Measurements from ENCODE around the gene FBXW10.
"Not testable (repeated sequence)": the region's sequence is repeated elsewhere in the genome, so short reads cannot be mapped to it uniquely, and the experiment has no call there.

- TF ChIP-seq, protein P1, sequence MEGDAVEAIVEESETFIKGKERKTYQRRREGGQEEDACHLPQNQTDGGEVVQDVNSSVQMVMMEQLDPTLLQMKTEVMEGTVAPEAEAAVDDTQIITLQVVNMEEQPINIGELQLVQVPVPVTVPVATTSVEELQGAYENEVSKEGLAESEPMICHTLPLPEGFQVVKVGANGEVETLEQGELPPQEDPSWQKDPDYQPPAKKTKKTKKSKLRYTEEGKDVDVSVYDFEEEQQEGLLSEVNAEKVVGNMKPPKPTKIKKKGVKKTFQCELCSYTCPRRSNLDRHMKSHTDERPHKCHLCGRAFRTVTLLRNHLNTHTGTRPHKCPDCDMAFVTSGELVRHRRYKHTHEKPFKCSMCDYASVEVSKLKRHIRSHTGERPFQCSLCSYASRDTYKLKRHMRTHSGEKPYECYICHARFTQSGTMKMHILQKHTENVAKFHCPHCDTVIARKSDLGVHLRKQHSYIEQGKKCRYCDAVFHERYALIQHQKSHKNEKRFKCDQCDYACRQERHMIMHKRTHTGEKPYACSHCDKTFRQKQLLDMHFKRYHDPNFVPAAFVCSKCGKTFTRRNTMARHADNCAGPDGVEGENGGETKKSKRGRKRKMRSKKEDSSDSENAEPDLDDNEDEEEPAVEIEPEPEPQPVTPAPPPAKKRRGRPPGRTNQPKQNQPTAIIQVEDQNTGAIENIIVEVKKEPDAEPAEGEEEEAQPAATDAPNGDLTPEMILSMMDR (IDR thresholded peaks at IDR 0.05; ENCODE audit: control extremely low read depth in 1 of 3, insufficient read depth in 1 of 3, low read depth in 1 of 3, low read length in 3 of 3), result not testable (repeated sequence)
- TF ChIP-seq, protein P2, sequence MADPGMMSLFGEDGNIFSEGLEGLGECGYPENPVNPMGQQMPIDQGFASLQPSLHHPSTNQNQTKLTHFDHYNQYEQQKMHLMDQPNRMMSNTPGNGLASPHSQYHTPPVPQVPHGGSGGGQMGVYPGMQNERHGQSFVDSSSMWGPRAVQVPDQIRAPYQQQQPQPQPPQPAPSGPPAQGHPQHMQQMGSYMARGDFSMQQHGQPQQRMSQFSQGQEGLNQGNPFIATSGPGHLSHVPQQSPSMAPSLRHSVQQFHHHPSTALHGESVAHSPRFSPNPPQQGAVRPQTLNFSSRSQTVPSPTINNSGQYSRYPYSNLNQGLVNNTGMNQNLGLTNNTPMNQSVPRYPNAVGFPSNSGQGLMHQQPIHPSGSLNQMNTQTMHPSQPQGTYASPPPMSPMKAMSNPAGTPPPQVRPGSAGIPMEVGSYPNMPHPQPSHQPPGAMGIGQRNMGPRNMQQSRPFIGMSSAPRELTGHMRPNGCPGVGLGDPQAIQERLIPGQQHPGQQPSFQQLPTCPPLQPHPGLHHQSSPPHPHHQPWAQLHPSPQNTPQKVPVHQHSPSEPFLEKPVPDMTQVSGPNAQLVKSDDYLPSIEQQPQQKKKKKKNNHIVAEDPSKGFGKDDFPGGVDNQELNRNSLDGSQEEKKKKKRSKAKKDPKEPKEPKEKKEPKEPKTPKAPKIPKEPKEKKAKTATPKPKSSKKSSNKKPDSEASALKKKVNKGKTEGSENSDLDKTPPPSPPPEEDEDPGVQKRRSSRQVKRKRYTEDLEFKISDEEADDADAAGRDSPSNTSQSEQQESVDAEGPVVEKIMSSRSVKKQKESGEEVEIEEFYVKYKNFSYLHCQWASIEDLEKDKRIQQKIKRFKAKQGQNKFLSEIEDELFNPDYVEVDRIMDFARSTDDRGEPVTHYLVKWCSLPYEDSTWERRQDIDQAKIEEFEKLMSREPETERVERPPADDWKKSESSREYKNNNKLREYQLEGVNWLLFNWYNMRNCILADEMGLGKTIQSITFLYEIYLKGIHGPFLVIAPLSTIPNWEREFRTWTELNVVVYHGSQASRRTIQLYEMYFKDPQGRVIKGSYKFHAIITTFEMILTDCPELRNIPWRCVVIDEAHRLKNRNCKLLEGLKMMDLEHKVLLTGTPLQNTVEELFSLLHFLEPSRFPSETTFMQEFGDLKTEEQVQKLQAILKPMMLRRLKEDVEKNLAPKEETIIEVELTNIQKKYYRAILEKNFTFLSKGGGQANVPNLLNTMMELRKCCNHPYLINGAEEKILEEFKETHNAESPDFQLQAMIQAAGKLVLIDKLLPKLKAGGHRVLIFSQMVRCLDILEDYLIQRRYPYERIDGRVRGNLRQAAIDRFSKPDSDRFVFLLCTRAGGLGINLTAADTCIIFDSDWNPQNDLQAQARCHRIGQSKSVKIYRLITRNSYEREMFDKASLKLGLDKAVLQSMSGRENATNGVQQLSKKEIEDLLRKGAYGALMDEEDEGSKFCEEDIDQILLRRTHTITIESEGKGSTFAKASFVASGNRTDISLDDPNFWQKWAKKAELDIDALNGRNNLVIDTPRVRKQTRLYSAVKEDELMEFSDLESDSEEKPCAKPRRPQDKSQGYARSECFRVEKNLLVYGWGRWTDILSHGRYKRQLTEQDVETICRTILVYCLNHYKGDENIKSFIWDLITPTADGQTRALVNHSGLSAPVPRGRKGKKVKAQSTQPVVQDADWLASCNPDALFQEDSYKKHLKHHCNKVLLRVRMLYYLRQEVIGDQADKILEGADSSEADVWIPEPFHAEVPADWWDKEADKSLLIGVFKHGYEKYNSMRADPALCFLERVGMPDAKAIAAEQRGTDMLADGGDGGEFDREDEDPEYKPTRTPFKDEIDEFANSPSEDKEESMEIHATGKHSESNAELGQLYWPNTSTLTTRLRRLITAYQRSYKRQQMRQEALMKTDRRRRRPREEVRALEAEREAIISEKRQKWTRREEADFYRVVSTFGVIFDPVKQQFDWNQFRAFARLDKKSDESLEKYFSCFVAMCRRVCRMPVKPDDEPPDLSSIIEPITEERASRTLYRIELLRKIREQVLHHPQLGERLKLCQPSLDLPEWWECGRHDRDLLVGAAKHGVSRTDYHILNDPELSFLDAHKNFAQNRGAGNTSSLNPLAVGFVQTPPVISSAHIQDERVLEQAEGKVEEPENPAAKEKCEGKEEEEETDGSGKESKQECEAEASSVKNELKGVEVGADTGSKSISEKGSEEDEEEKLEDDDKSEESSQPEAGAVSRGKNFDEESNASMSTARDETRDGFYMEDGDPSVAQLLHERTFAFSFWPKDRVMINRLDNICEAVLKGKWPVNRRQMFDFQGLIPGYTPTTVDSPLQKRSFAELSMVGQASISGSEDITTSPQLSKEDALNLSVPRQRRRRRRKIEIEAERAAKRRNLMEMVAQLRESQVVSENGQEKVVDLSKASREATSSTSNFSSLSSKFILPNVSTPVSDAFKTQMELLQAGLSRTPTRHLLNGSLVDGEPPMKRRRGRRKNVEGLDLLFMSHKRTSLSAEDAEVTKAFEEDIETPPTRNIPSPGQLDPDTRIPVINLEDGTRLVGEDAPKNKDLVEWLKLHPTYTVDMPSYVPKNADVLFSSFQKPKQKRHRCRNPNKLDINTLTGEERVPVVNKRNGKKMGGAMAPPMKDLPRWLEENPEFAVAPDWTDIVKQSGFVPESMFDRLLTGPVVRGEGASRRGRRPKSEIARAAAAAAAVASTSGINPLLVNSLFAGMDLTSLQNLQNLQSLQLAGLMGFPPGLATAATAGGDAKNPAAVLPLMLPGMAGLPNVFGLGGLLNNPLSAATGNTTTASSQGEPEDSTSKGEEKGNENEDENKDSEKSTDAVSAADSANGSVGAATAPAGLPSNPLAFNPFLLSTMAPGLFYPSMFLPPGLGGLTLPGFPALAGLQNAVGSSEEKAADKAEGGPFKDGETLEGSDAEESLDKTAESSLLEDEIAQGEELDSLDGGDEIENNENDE (IDR thresholded peaks at IDR 0.05; ENCODE audit: insufficient replicate concordance, low read length), result not testable (repeated sequence)
- TF ChIP-seq POLR2AphosphoS5 (IDR thresholded peaks at IDR 0.05; ENCODE audit: low read depth, low read length); SP1 (IDR thresholded peaks at IDR 0.05; ENCODE audit: low read depth, low read length); CREB1 (IDR thresholded peaks at IDR 0.05); TAF1 (IDR thresholded peaks at IDR 0.05; ENCODE audit: low read depth, low read length); EZH2 (IDR thresholded peaks at IDR 0.05; ENCODE audit: low read depth, low read length, severe bottlenecking); POLR2A (IDR thresholded peaks at IDR 0.05; ENCODE audit: control extremely low read depth in 1 of 2, low read depth in 2 of 2, low read length in 2 of 2); BCL11A (IDR thresholded peaks at IDR 0.05; ENCODE audit: low read depth in 2 of 2, low read length in 2 of 2); FOSL1 (IDR thresholded peaks at IDR 0.05; ENCODE audit: insufficient read depth, low read depth, low read length); JUND (IDR thresholded peaks at IDR 0.05; ENCODE audit: low read length); EGR1 (IDR thresholded peaks at IDR 0.05; ENCODE audit: borderline replicate concordance, low read depth, low read length): not testable (repeated sequence)
- TF ChIP-seq, protein P3, sequence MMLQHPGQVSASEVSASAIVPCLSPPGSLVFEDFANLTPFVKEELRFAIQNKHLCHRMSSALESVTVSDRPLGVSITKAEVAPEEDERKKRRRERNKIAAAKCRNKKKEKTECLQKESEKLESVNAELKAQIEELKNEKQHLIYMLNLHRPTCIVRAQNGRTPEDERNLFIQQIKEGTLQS (IDR thresholded peaks at IDR 0.05; ENCODE audit: insufficient read depth, low read depth, low read length), result not testable (repeated sequence)
- TF ChIP-seq, protein P4, sequence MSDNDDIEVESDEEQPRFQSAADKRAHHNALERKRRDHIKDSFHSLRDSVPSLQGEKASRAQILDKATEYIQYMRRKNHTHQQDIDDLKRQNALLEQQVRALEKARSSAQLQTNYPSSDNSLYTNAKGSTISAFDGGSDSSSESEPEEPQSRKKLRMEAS (IDR thresholded peaks at IDR 0.05), result not testable (repeated sequence)
Observed at GRCh38 chr17:18791402-18791801, 47.5 kb downstream of the FBXW10 start.
